Parathyroid adenoma (tissue), 2 donors: ENCODE results near the gene TAL1.

Experiments used
- H2AFZ ChIP-seq: fragments of 300-600 bp; sonication (generic); one replicate; pipeline ENCODE4 v1.7.0; 2017; ENCODE audit warnings: antibody characterized with exemption, mild to moderate bottlenecking
- H3K27ac ChIP-seq: fragments of 300-600 bp; sonication (generic); one replicate; pipeline ENCODE4 v1.7.0; 2017
- H3K27me3 ChIP-seq: fragments of 300-600 bp; sonication (generic); one replicate; pipeline ENCODE4 v1.7.0; 2017; ENCODE audit warnings: low read length; ENCODE audit not compliant: control insufficient read depth, insufficient read depth
- H3K36me3 ChIP-seq: fragments of 300-600 bp; sonication (generic); one replicate; pipeline ENCODE4 v1.7.0; 2017; ENCODE audit warnings: low read length; ENCODE audit not compliant: control insufficient read depth, insufficient read depth
- H3K4me1 ChIP-seq: fragments of 300-600 bp; sonication (generic); one replicate; pipeline ENCODE4 v1.7.0; 2017; ENCODE audit warnings: control low read depth
- H3K4me2 ChIP-seq: fragments of 300-600 bp; sonication (generic); one replicate; pipeline ENCODE4 v1.7.0; 2017; ENCODE audit warnings: low read length
- H3K4me3 ChIP-seq: fragments of 300-600 bp; sonication (generic); one replicate; pipeline ENCODE4 v1.7.0; 2017; ENCODE audit warnings: low read depth, low read length
- H3K79me2 ChIP-seq: fragments of 300-600 bp; sonication (generic); one replicate; pipeline ENCODE4 v1.7.0; 2017; ENCODE audit warnings: control low read depth
- H3K9ac ChIP-seq: fragments of 300-600 bp; sonication (generic); one replicate; pipeline ENCODE4 v1.7.0; 2017; ENCODE audit warnings: mild to moderate bottlenecking
- H3K9me3 ChIP-seq: fragments of 300-600 bp; sonication (generic); one replicate; pipeline ENCODE4 v1.7.0; 2017; ENCODE audit warnings: low read length; ENCODE audit not compliant: control insufficient read depth
- TF ChIP-seq, protein P1 (sequence below): fragments of 300-600 bp; sonication (generic); IDR thresholded peaks from one replicate; pipeline ENCODE4 v1.7.0; 2017; ENCODE audit warnings: antibody characterized with exemption, mild to moderate bottlenecking
- donor health status: primary hyperparathyroidism.

Gene TAL1

GRCh38 chr1:47227341-47228232, 4.4 kb downstream of the TAL1 start:
- TF ChIP-seq, protein P1, sequence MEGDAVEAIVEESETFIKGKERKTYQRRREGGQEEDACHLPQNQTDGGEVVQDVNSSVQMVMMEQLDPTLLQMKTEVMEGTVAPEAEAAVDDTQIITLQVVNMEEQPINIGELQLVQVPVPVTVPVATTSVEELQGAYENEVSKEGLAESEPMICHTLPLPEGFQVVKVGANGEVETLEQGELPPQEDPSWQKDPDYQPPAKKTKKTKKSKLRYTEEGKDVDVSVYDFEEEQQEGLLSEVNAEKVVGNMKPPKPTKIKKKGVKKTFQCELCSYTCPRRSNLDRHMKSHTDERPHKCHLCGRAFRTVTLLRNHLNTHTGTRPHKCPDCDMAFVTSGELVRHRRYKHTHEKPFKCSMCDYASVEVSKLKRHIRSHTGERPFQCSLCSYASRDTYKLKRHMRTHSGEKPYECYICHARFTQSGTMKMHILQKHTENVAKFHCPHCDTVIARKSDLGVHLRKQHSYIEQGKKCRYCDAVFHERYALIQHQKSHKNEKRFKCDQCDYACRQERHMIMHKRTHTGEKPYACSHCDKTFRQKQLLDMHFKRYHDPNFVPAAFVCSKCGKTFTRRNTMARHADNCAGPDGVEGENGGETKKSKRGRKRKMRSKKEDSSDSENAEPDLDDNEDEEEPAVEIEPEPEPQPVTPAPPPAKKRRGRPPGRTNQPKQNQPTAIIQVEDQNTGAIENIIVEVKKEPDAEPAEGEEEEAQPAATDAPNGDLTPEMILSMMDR, result no peak
- Histone ChIP-seq H3K9ac (no peak overlapping the region), H3K79me2 (no peaks in the 10 kb centered on the region), H3K4me2 (no peak overlapping the region), H3K27ac (no peak overlapping the region), H3K4me3 (no peak overlapping the region), H2AFZ (no peak overlapping the region), H3K36me3 (no peaks in the 10 kb centered on the region), H3K27me3 (peaks cover 18% of the 10 kb centered on the region), H3K4me1 (no peaks in the 10 kb centered on the region), H3K9me3 (no peaks in the 10 kb centered on the region)

GRCh38 chr1:47226839-47227215, 5.2 kb downstream of the TAL1 start:
- no peaks in the 10 kb centered on the region for H3K4me1 ChIP-seq
- peaks cover 14% of the 10 kb centered on the region for H3K27me3 ChIP-seq
- H3K4me2 ChIP-seq, result no peak overlapping the region
- H3K9me3 ChIP-seq, result no peaks in the 10 kb centered on the region
- no peak overlapping the region for H3K27ac ChIP-seq
- H3K36me3 ChIP-seq, result no peaks in the 10 kb centered on the region
- no peaks in the 10 kb centered on the region for H3K79me2 ChIP-seq
- no peak overlapping the region for H3K4me3 ChIP-seq
- TF ChIP-seq, protein P1, result no peak
- H2AFZ ChIP-seq, result no peak overlapping the region
- no peak overlapping the region for H3K9ac ChIP-seq

DNA sequence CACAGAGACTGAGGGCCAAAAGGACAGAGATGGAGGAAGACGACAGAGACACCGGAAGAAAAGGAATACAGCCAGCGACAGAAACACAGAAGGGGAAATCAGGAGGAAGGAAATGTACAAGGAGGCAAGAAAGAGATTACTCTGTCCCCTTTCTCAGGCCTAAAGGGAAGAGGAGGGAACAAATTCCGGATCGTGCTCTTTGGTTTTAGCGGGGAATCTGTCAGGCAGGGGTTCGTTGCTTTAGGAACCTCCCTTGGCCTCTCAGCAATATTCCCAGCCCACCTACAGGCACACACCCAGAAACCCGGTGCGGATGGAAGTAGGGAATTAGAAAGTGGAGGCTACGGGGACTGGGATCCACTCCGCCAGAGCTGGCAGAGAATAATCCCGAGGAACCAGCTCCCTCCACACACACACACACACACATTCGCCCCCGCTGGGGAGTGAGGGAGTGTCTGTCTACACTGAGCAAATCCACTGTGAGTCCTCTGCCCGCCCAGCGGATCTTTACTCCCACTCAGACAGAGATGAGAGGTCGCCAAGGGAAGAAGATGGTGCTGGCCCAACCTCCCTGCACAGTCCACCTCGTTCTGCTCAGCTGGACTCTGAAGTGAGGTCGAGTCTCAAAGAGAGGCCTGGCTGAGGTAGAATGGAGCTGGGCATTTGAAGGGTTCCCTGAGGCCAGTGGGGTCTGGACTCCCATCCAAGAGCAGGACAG, 5.7 kb downstream of the TAL1 start:
- peak overlapping the region; percentile 28 for H3K4me2 ChIP-seq
- no peak overlapping the region for H2AFZ ChIP-seq
- H3K79me2 ChIP-seq, result no peaks in the 10 kb centered on the region
- H3K27ac ChIP-seq, result no peak overlapping the region
- no peaks in the 10 kb centered on the region for H3K36me3 ChIP-seq
- H3K4me3 ChIP-seq, result no peak overlapping the region
- no peaks in the 10 kb centered on the region for H3K9me3 ChIP-seq
- peaks cover 10% of the 10 kb centered on the region for H3K27me3 ChIP-seq
- TF ChIP-seq, protein P1, result no peak
- no peaks in the 10 kb centered on the region for H3K4me1 ChIP-seq
- H3K9ac ChIP-seq, result no peak overlapping the region

GRCh38 chr1:47225430-47226100, 6.5 kb downstream of the TAL1 start:
- Histone ChIP-seq H2AFZ (no peak overlapping the region), H3K27me3 (peaks cover 5% of the 10 kb centered on the region), H3K4me2 (peak overlapping the region; percentile 41), H3K9me3 (no peaks in the 10 kb centered on the region), H3K79me2 (no peaks in the 10 kb centered on the region), H3K9ac (no peak overlapping the region), H3K4me3 (no peak overlapping the region), H3K27ac (no peak overlapping the region), H3K4me1 (no peaks in the 10 kb centered on the region), H3K36me3 (no peaks in the 10 kb centered on the region)
- TF ChIP-seq, protein P1, result no peak
